ENCODE data around the gene ULBP2.

- TF ChIP-seq OSR1 (CRISPR knock-in tag; IDR thresholded peaks at IDR 0.05) (no peak), TOX (CRISPR knock-in tag; IDR thresholded peaks at IDR 0.05; ENCODE audit: borderline replicate concordance) (no peak), ZNF70 (CRISPR knock-in tag; IDR thresholded peaks at IDR 0.05) (no peak), PATZ1 (CRISPR knock-in tag; IDR thresholded peaks at IDR 0.05; ENCODE audit: borderline replicate concordance) (no peak), ZFP30 (CRISPR knock-in tag; IDR thresholded peaks at IDR 0.05) (no peak), CREB5 (CRISPR knock-in tag; IDR thresholded peaks at IDR 0.05; ENCODE audit: low read depth) (no peak), ISL1 (CRISPR knock-in tag; IDR thresholded peaks at IDR 0.05) (no peak), ZFP3 (CRISPR knock-in tag; IDR thresholded peaks at IDR 0.05) (no peak), CSRNP3 (CRISPR knock-in tag; IDR thresholded peaks at IDR 0.05) (no peak), TCF4 (CRISPR knock-in tag; IDR thresholded peaks at IDR 0.05; ENCODE audit: borderline replicate concordance) (no peak), PPARA (CRISPR knock-in tag; IDR thresholded peaks at IDR 0.05; ENCODE audit: borderline replicate concordance) (no peak), ARNTL (CRISPR knock-in tag; IDR thresholded peaks at IDR 0.05; ENCODE audit: borderline replicate concordance, low read depth) (no peak)
Observed at GRCh38 chr6:149984773-149985172, 43.0 kb downstream of the ULBP2 start.

Data from SK-N-SH treated with all-trans-retinoic acid at 6 μM for 48 hours (cell line).